SK-N-SH (cell line): Measurements from ENCODE around the gene AFAP1. TPM values are rescaled to one million over a fixed set of nuclear protein-coding genes. Genes with fewer than 3 reads are reported as not detected.

Source experiments
- CTCF ChIA-PET: fragments of 300-600, 350-600 bp; formaldehyde crosslinking; extraction: SDS; loops from one replicate; lab custom pipeline; 2021; lab: Yijun Ruan, JAX
- POLR2A ChIA-PET: fragments of 350-600 bp; sonication (Branson Sonifier 250); formaldehyde crosslinking; extraction: SDS; loops from one replicate; lab custom pipeline; 2020; ENCODE audit warnings: antibody characterized with exemption, inconsistent platforms; lab: Yijun Ruan, JAX
- DNase-seq: peaks from one replicate; pipeline ENCODE4 v3.0.0; 2012
- H2AFZ ChIP-seq: fragments of 200-600 bp; sonication (generic); 2 replicates; pipeline ENCODE4 v1.8.1; 2016; ENCODE audit warnings: antibody characterized with exemption, mild to moderate bottlenecking, low read depth
- H3F3A ChIP-seq: fragments of 200-600 bp; sonication (generic); replicated peaks from 2 replicates; pipeline ENCODE3; 2016; ENCODE audit warnings: antibody characterized with exemption, mild to moderate bottlenecking; ENCODE audit not compliant: insufficient read depth
- H3K27ac ChIP-seq, 2 experiments: fragments of 200-500 bp in 1 of 2; fragments of 200-600 bp in 1 of 2; sonication (Bioruptor generic) in 1 of 2; sonication (generic), shearing (Covaris generic) in 1 of 2; 2 replicates each; pipeline versions ENCODE4 v1.5.1 to v1.6.1; 2014 to 2016; ENCODE audit warnings: low read depth in 2 of 2, inconsistent platforms in 1 of 2, low read length in 1 of 2, mild to moderate bottlenecking in 1 of 2, mixed read lengths in 1 of 2
- H3K27me3 ChIP-seq: fragments of 200-600 bp; sonication (generic), shearing (Covaris generic); 2 replicates; pipeline ENCODE4 v1.6.1; 2016; ENCODE audit warnings: mixed run types; ENCODE audit not compliant: insufficient read depth
- H3K36me3 ChIP-seq, 2 experiments: fragments of 200-500 bp in 1 of 2; fragments of 200-600 bp in 1 of 2; sonication (Bioruptor generic) in 1 of 2; sonication (generic) in 1 of 2; replicated peaks in 1 of 2; 2 replicates each; pipeline versions ENCODE3 to v1.5.1; 2014 to 2016; ENCODE audit warnings: low read length in 1 of 2, mild to moderate bottlenecking in 1 of 2; ENCODE audit not compliant: insufficient read depth in 2 of 2, control insufficient read depth in 1 of 2
- H3K4me1 ChIP-seq, 2 experiments: fragments of 200-500 bp in 1 of 2; fragments of 200-600 bp in 1 of 2; sonication (Bioruptor generic) in 1 of 2; sonication (generic), shearing (Covaris generic) in 1 of 2; 2 replicates each; pipeline versions ENCODE4 v1.5.1 to v1.6.1; 2014 to 2016; ENCODE audit warnings: low read depth in 1 of 2, low read length in 1 of 2, mixed run types in 1 of 2; ENCODE audit not compliant: insufficient read depth in 2 of 2, control insufficient read depth in 1 of 2
- H3K4me2 ChIP-seq: fragments of 200-600 bp; sonication (generic), shearing (Covaris generic); 2 replicates; pipeline ENCODE4 v1.6.1; 2017; ENCODE audit warnings: mixed run types
- H3K4me3 ChIP-seq, 2 experiments: fragments of 200-500 bp in 1 of 2; fragments of 200-600 bp in 1 of 2; sonication (Bioruptor generic) in 1 of 2; sonication (generic), shearing (Covaris generic) in 1 of 2; 2 replicates each; pipeline versions ENCODE4 v1.5.1 to v1.8.1; 2014 to 2016; ENCODE audit warnings: low read depth in 2 of 2, inconsistent platforms in 1 of 2, low read length in 1 of 2, mild to moderate bottlenecking in 1 of 2, mixed read lengths in 1 of 2, moderate library complexity in 1 of 2
- H3K79me2 ChIP-seq: fragments of 200-600 bp; sonication (generic); 2 replicates; pipeline ENCODE4 v1.8.1; 2017; ENCODE audit warnings: mild to moderate bottlenecking; ENCODE audit not compliant: insufficient read depth
- H3K9ac ChIP-seq: fragments of 200-600 bp; sonication (generic); 2 replicates; pipeline ENCODE4 v1.6.1; 2017; ENCODE audit warnings: mixed run types
- H3K9me2 ChIP-seq: fragments of 200-600 bp; sonication (generic); 2 replicates; pipeline ENCODE4 v1.6.1; 2017; ENCODE audit warnings: mixed run types
- H3K9me3 ChIP-seq: fragments of 200-600 bp; sonication (generic); 2 replicates; pipeline ENCODE4 v1.6.1; 2017; ENCODE audit warnings: mixed run types, mild to moderate bottlenecking, moderate library complexity
- H4K20me1 ChIP-seq: fragments of 200-600 bp; sonication (generic); 2 replicates; pipeline ENCODE4 v1.6.1; 2017; ENCODE audit warnings: mild to moderate bottlenecking, mixed run types; ENCODE audit not compliant: insufficient read depth
- ELF1 ChIP-seq: IDR thresholded peaks from 2 replicates; pipeline ENCODE4 v1.4.0; 2012
- EP300 ChIP-seq, 2 experiments: IDR thresholded peaks; 2 replicates each; pipeline versions ENCODE4 v1.4.0 to v1.6.1; 2012; ENCODE audit warnings: borderline replicate concordance in 1 of 2, low read depth in 1 of 2, low read length in 1 of 2
- FOSL2 ChIP-seq: IDR thresholded peaks from 2 replicates; pipeline ENCODE4 v1.4.0; 2012; ENCODE audit warnings: low read depth, mild to moderate bottlenecking, moderate library complexity, borderline replicate concordance
- FOXM1 ChIP-seq: IDR thresholded peaks from 2 replicates; pipeline ENCODE4 v1.4.0; 2012; ENCODE audit warnings: low read depth, mild to moderate bottlenecking
- MEF2A ChIP-seq: IDR thresholded peaks from 2 replicates; pipeline ENCODE4 v1.4.0; 2012; ENCODE audit warnings: low read depth, borderline replicate concordance
- NFIC ChIP-seq: IDR thresholded peaks from 2 replicates; pipeline ENCODE4 v1.4.0; 2012; ENCODE audit warnings: borderline replicate concordance
- NRF1 ChIP-seq: IDR thresholded peaks from 2 replicates; pipeline ENCODE4 v1.6.1; 2012; ENCODE audit warnings: low read depth, mild to moderate bottlenecking, low read length
- PBX3 ChIP-seq: IDR thresholded peaks from 2 replicates; pipeline ENCODE4; 2012
- POLR2AphosphoS5 ChIP-seq: IDR thresholded peaks from 2 replicates; pipeline ENCODE4 v1.6.1; 2012; ENCODE audit warnings: low read depth, low read length
- RAD21 ChIP-seq: IDR thresholded peaks from 2 replicates; pipeline ENCODE4 v1.6.1; 2012; ENCODE audit warnings: mild to moderate bottlenecking, low read length
- RCOR1 ChIP-seq: fragments of 150-350 bp; IDR thresholded peaks from 2 replicates; pipeline ENCODE4 v1.6.1; 2017; ENCODE audit warnings: antibody characterized with exemption, low read length
- RXRA ChIP-seq: IDR thresholded peaks from 2 replicates; pipeline ENCODE4 v1.4.0; 2012; ENCODE audit warnings: low read depth, mild to moderate bottlenecking, borderline replicate concordance
- SIN3A ChIP-seq: IDR thresholded peaks from 2 replicates; pipeline ENCODE4 v1.6.1; 2012; ENCODE audit warnings: low read depth, mild to moderate bottlenecking, low read length, moderate library complexity, borderline replicate concordance
- TAF1 ChIP-seq: IDR thresholded peaks from 2 replicates; pipeline ENCODE4 v1.6.1; 2012; ENCODE audit warnings: low read depth, mild to moderate bottlenecking, low read length, moderate library complexity, borderline replicate concordance
- TCF12 ChIP-seq: IDR thresholded peaks from 2 replicates; pipeline ENCODE4 v1.4.0; 2012
- ZBTB33 ChIP-seq: IDR thresholded peaks from 2 replicates; pipeline ENCODE4 v1.4.0; 2012; ENCODE audit warnings: low read depth, borderline replicate concordance
- WGBS: methylation state at CpG from one replicate; pipeline ENCODE4 v1.1.6; 2017; ENCODE audit warnings: low lambda C conversion rate; 5-methylcytosine and 5-hydroxymethylcytosine counted together
- polyA plus RNA-seq, 3 experiments: library from polyadenylated mRNA; depleted of rRNA; stranded (reverse); fragments of >200 nt; gene quantifications; 2 replicates each; pipeline ENCODE4 v1.2.3, GENCODE V29; 2012
- TF ChIP-seq, protein P1 (sequence below): fragments of 200-600 bp; sonication (generic); IDR thresholded peaks from 2 replicates; pipeline ENCODE4 v1.6.1; 2017; ENCODE audit warnings: antibody characterized with exemption, mild to moderate bottlenecking, moderate library complexity

AFAP1 gene
- polyA plus RNA-seq, 1 of the 3 experiments (the other 2 are of a cell fraction), result 67.9 TPM

DNA sequence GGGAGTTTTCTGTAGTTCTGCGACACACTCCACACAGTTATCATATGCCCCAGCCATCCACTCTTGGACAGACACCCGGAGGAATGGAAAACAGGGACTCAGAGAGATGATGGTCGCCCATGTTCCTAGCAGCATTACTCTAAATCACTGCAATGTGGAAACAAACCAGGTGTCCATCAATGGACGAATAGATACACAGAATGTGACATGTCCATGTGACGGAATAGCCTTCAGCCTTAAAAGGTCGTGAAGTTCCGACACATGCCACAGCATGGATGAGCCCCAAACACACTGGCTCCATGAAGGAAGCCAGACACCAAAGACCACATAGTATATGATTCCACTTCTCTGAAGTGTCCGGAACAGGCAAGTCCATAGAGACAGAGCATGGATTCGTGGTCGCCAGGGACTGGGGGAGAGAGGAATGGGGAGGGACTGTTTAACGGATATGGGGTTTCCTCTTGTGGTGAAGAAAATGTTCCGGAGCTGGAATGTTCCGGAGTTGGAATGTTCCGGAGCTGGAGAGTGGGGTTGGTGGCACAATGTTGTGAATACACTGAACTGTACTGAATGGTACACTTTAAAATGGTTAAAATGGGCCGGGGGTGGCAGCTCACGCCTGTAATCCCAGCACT, 28.7 kb upstream of the AFAP1 start (continued):
- TF ChIP-seq ZBTB33 (no peak), RCOR1 (no peak), TAF1 (no peak)

- Histone ChIP-seq H4K20me1 (no peaks in the 10 kb centered on the region), H3K9me2 (no peaks in the 10 kb centered on the region), H3K4me3 (no peak overlapping the region), H3K4me1 (peaks cover 27 to 37% of the 10 kb centered on the region in 2 experiments; a peak in 3 of 4 replicates), H3K9ac (no peak overlapping the region), H3F3A (peaks cover 23% of the 10 kb centered on the region), H3K4me2 (peak overlapping the region; percentile 8; the same call in 1 of the 2 replicates), H3K27me3 (no peaks in the 10 kb centered on the region), H3K27ac (no peak overlapping the region), H3K79me2 (peaks cover 10% of the 10 kb centered on the region; the same call in 1 of the 2 replicates), H3K9me3 (no peaks in the 10 kb centered on the region), H3K36me3 (no peaks in the 10 kb centered on the region), H2AFZ (peak overlapping the region; percentile 66)
- ChIA-PET POLR2A (no interaction called here), CTCF (interaction anchor here (0.7 to 4.0 kb wide), 7 partner anchors 8 to 165 kb away, joined by 3 to 19 read pairs (median 3); no protein-coding TSS in a partner anchor)
- TF ChIP-seq RAD21 (no peak), NFIC (no peak), RCOR1 (no peak), EP300 (IDR thresholded peaks at IDR 0.05; ENCODE audit: borderline replicate concordance in 1 of 2, low read depth in 1 of 2, low read length in 1 of 2) (no peak), ELF1 (no peak), FOSL2 (no peak), RXRA (no peak), ZBTB33 (no peak), POLR2AphosphoS5 (no peak), TCF12 (no peak), MEF2A (no peak), PBX3 (no peak), SIN3A (no peak), NRF1 (no peak), FOXM1 (no peak)
- TF ChIP-seq, protein P1, sequence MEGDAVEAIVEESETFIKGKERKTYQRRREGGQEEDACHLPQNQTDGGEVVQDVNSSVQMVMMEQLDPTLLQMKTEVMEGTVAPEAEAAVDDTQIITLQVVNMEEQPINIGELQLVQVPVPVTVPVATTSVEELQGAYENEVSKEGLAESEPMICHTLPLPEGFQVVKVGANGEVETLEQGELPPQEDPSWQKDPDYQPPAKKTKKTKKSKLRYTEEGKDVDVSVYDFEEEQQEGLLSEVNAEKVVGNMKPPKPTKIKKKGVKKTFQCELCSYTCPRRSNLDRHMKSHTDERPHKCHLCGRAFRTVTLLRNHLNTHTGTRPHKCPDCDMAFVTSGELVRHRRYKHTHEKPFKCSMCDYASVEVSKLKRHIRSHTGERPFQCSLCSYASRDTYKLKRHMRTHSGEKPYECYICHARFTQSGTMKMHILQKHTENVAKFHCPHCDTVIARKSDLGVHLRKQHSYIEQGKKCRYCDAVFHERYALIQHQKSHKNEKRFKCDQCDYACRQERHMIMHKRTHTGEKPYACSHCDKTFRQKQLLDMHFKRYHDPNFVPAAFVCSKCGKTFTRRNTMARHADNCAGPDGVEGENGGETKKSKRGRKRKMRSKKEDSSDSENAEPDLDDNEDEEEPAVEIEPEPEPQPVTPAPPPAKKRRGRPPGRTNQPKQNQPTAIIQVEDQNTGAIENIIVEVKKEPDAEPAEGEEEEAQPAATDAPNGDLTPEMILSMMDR, result no peak
- 89% methylated on average over 17 of the region's 21 CpGs for WGBS
- DNase-seq, result no peak
Measured at GRCh38 chr4:7967501-7968261, 28.0 kb upstream of the AFAP1 start.
